SU-DHL-6 (cell line): ENCODE data around the gene NEURL2.

Experiments used
- EZH2phosphoT487 ChIP-seq: fragments of 200-600 bp; sonication (generic), shearing (Covaris generic); conservative IDR thresholded peaks from 2 replicates; pipeline ENCODE4 v1.6.1; 2018; ENCODE audit warnings: mild to moderate bottlenecking, antibody characterized with exemption, low read length, moderate library complexity, mixed read lengths
- TF ChIP-seq, protein P1 (sequence below): fragments of 200-600 bp; sonication (generic); IDR thresholded peaks from one replicate; pipeline ENCODE4 v1.5.1; 2017; ENCODE audit warnings: antibody characterized with exemption, mild to moderate bottlenecking, low read length, moderate library complexity; ENCODE audit not compliant: insufficient read depth, poor library complexity, severe bottlenecking

DNA sequence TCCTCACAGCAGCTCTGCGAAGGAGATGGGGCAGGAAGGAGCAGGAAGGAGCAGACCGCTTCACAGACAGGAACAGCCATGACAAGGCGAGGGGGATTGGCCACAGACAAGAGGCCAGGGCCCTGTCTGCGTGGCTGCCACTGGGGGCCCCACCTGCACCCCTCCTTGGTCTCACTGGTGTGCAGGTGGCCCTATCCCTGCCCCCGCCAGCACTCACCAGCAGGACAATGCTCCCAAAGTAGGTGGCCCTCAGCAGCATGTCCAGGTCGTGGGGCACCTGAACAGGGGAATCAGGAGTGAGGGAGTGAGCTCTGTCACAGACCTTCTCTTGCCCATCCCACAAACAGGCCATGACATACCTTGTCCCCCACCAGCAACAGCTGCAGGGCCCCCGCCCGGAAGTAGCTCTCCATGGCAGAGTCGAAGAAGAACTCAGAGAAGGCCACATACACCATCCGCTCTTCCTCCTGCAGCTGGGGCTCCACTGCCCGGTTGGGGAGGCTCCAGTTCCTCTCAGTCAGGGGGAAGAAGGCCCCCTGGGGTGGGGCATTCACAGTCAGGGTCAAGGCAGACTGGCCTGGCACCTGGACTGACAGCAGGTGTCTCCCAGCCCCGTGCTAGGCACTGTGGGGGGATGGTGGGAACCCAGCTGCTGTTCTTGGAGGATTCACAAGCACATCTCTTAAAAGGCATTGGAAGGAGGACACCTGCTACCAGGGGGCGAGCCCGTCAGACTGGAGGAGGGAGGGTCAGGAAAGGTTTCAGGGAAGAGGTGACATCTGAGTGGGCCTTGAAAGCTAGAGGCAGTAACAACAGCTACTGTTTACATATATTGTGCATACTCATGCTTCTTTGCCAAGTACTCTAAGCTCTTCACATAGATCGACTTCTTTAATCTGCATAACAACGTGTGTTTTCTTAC, 13.8 kb upstream of the NEURL2 start:
- TF ChIP-seq, protein P1, sequence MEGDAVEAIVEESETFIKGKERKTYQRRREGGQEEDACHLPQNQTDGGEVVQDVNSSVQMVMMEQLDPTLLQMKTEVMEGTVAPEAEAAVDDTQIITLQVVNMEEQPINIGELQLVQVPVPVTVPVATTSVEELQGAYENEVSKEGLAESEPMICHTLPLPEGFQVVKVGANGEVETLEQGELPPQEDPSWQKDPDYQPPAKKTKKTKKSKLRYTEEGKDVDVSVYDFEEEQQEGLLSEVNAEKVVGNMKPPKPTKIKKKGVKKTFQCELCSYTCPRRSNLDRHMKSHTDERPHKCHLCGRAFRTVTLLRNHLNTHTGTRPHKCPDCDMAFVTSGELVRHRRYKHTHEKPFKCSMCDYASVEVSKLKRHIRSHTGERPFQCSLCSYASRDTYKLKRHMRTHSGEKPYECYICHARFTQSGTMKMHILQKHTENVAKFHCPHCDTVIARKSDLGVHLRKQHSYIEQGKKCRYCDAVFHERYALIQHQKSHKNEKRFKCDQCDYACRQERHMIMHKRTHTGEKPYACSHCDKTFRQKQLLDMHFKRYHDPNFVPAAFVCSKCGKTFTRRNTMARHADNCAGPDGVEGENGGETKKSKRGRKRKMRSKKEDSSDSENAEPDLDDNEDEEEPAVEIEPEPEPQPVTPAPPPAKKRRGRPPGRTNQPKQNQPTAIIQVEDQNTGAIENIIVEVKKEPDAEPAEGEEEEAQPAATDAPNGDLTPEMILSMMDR, result no peak
- no peak for TF ChIP-seq EZH2phosphoT487
